NCI-H1930 (cell line): Measurements from ENCODE around the gene STPG3.

Experiments
- DNase-seq, 2 experiments: peaks; one replicate each; lab custom pipeline; 2025; lab: John Stamatoyannopoulos, UW

Gene STPG3

GRCh38 chr9:137302118-137302448 lies 51.0 kb downstream of the STPG3 start, which contains the start of gene NRARP:
NRARP (minus strand) TSS chr9:137302271; CDS start chr9:137301928, 343 bp downstream.
- DNase-seq, result peak; percentile 71 to 95

GRCh38 chr9:137302449-137303150 lies 51.5 kb downstream of the STPG3 start:
- DNase-seq, result peak in 1 of 2 experiments; percentile 69
